HG02870 (cell line): Measurements from ENCODE around the gene UCK1.

Source experiments
- ATAC-seq: cut with Tn5 transposase; IDR thresholded peaks from one replicate; pipeline ENCODE4 v1.9.1; 2021; ENCODE audit warnings: mild to moderate bottlenecking, moderate library complexity; ENCODE audit not compliant: unreplicated experiment

The UCK1 gene

DNA sequence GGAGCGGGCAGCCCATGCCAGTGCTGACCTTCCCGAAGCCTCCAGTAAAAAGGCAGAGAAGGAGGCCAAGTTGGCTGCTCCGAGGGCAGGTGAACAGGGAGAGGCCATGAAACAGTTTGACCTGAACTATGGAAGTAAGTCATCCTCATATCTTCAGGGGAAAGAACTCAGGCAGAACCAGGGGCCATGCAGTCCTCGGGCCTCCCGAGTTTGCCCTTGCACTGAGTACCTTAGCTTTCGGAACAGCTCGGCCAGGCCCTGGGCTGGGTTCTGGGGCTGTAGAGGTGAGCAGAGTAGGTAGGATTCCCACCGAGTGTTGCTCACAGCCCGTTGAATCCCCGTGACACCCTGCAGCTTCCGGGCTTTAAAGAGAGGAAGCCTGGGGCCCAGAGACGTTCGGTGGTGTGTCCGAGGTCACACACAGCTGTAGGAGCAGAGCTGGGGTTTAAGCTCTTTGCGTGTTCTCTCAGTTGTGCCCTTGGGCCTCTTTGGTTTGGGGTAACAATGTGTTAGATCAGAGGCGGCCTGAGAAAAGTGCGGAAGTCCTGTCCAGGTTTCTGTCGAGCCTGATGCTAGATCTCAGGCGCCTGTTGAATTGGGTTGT, 53.1 kb downstream of the UCK1 start:
- ATAC-seq: no peak

DNA sequence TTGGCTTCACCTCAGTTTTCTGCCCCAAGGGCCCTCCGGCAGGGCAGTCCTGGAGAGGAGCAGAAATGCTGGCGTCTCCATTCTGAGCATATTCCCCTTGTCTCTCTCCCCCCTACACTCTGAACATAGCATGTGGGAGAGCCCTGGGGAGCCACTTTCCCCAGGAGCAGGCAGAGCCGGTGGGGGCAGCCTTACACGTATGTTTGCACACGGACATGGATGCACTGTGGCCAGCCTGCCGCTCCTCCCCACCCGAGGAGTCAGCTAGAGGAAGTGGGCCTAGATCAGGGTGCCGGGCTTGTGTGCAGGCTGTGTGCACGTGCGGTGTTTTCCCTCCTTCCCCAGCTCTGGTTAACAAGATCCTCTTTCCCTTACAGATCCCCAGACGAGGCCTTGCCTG, 53.7 kb downstream of the UCK1 start:
- ATAC-seq: no peak

DNA sequence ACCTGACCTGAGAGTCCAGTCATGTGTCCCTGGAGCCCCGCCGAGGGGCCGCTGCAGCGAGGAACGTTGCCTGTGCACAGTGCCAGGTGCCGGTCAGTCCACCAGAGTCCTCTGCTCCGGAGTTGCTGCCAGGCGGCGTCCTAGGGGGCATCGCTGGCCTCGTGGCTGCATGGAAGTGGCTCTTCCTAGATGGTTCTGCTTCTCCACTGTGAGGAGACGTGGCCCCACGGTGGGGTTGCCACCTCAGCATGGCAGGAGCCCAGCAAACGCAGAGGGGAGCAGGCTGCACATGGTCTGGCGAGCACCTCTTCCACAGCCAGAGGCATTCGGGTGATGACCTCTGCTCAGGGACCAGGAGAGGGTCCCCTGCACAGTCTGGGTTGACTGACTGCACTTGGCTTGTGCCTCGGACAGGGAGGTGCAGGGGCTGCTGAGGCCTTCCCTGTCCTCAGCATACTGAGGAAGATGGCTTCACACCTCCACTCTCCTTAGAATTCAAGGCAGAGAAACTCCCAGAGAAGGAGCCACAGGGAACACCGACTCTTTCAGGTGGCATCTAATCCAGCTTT, 54.2 kb downstream of the UCK1 start:
- no peak for ATAC-seq

GRCh38 chr9:131475956-131476776, 54.9 kb downstream of the UCK1 start:
- ATAC-seq: no peak

DNA sequence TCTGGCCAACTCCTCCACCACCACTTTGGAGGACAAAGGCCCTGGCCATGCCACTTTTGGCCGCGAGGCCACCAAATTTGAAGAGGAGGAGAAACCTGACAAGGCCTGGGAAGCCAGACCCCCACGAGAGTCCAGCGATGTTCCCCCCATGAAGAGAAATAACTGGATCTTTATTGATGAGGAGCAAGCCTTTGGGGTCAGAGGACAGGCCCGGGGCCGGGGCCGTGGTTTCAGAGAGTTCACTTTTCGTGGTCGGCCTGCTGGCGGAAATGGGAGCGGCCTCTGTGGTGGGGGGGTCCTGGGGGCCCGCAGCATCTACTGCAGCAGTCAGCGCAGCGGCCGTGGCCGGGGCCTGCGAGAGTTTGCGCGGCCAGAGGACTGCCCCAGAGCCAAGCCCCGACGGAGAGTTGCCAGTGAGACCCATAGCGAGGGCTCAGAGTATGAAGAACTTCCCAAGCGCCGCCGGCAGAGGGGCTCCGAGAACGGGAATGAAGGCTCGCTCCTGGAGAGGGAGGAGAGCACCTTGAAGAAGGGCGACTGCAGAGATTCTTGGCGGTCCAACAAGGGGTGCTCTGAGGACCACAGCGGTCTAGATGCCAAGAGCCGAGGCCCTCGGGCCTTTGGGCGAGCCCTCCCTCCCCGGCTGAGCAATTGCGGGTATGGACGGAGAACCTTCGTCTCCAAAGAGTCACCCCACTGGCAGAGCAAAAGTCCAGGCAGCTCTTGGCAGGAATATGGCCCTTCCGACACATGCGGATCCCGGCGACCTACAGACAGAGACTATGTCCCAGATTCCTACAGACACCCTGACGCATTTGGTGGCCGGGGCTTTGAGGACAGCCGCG, 55.7 kb downstream of the UCK1 start:
- ATAC-seq: no peak

- no peak for ATAC-seq
These were observed 56.4 kb downstream of the UCK1 start for GRCh38 chr9:131474711-131475110.

- no peak for ATAC-seq
These were observed 57.2 kb downstream of the UCK1 start for GRCh38 chr9:131473891-131474290.
